Measurements from ENCODE around the gene FIBCD1.

FIBCD1 gene

DNA sequence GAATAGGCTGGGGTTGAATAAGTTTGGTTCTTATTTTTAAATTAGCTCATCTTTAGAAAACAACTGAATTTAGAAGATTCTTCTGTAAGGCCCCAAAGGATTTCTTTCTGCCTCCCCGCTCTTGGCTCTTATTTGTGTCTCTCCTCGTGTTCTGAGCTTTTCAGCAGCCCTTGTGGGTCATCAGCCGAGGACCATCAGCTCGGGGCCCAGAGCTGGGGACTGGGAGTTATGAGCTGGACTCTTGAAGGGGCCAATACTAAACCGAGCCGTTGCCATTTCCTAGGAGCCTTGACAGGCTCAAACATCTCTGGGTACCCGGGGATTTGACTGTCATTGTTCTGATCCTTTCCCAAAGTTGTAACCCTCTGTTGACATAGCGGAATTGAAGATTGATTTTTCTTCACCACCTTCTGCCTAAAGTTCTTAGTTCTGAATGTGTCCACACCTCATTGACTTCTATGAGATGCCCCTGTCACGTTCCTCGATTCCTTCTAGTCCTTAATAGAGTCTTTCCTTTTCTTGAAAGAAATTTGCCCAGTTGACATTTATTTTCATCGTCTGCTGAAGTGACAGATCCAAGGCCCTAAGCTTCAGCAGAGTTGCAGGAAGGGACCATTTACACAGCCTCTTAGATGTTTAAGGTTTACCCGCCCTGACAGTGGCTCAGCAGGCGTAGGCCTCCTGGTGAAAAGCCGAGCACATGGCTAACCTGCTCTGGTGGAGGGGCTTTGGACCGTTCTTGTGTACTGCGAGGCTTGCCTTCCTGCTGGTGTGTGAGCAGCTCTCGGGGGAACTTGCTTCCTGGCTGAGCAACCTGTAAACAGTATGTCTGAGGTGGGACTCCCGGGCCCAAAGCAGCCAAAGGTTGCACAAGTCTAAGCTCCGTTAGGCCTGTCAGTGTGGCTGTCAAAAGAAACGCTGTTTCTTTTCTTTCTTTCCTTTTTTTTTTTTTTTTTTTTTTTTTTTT lies 80.0 kb downstream of the FIBCD1 start:
- DNase-seq (ENCODE audit: low read depth): no peak

DNA sequence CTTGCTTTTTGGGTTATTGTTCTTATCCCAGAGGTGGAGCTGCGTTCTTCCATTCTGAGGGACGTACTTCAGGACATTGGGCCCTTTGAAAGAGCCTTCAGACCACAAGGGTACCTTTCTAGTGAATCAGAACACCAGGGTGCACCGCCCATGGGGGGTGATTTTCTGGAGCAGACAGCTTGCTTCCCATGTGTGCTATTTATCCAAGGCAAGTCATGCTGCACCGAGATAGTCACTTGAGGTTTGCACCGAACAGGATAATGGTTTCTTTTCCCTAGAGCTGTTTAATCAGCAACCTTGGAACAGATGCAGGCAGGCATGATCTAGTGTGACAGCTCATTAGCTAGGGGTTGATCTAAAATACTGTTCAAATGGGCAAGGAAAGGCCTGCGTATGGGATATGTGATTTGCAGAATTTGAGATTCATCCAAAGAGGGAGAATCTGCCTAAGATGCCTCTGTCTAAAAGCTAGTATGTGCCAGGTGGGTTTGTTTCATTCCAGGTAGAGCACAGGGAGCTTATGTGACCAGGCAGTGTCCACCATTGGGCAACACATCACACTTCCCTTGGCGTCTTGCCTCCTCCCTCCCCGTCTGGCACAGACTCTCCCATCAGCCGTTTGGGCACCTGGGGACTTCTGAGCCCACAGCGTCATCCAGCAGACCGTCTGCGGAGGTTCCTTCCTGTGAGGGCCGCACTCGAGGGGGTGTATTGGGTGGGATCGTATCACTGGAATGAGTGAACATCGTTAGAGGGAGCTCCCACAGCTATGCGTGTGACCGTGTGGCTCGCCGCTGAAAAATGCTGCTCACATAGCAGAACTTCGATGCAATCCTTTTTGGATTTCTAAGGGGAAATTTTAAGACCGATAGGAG lies 80.9 kb downstream of the FIBCD1 start:
- DNase-seq (ENCODE audit: low read depth): peak; percentile 88

DNA sequence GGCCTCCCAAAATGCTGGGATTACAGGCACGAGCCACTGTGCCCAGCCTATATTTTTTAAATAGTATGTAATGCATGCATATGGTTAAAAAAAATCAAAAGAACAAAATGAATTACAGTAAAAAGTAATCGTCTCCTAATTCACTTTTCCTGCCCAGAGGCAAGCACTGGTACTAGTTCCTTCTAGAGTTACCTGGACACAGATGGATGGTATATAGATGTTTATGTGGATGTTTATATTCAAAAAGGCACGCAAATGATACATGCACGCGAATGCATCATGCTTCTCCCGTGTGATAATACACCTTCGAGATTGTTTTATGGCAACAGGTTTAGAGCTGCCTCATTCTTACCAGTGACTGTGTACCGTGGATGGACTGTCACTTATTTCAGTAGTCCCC lies 82.6 kb downstream of the FIBCD1 start:
- no peak for DNase-seq (ENCODE audit: low read depth)

DNA sequence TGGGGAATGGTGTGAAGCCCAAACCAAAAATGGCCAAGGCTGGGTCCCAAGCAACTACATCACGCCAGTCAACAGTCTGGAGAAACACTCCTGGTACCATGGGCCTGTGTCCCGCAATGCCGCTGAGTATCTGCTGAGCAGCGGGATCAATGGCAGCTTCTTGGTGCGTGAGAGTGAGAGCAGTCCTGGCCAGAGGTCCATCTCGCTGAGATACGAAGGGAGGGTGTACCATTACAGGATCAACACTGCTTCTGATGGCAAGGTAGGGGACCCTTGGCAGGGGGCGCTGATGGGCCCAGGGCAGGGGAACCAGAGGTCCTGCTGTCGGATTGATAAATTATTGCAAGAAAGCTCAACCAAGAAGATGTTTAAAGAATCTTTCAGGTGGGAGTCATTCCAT lies 84.2 kb downstream of the FIBCD1 start:
- DNase-seq (ENCODE audit: low read depth): no peak

DNA sequence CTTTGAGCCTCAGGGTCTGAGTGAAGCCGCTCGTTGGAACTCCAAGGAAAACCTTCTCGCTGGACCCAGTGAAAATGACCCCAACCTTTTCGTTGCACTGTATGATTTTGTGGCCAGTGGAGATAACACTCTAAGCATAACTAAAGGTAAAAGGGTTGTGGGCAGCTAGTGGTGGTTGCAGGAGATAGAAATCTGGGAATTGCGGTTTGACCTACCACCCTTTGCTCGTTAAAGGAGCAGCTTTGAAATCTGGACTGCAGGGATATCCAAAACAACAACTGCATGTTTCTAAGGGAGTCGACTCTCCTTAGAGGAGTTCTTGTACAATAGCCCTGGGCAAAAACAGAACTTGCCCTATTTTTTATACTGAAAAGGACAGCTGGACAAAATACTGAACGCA lies 85.0 kb downstream of the FIBCD1 start:
- no peak for DNase-seq (ENCODE audit: low read depth)

DNA sequence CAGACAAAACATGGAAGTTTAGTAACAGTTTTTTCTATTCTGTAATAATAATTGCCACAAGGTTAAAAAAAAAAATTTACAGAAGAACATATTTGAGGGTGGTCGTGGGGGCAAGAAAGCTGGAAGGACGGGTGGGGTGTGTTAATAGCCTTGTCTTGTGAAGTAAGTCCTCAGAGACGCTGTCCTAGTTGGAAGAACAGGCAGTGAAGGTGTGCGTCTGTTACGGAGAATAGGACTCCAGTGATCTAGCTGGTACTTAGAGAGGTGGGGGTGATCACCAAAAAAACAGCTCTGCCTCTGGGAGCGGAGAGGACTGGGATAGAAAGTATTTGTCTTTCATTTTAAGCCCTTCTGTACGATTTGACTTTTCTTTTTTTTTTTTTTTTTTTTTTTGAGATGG lies 86.2 kb downstream of the FIBCD1 start:
- no peak for DNase-seq (ENCODE audit: low read depth)
